K562 (cell line): ENCODE results near the gene ACTR5. TPM values are rescaled to one million over a fixed set of nuclear protein-coding genes. Genes with fewer than 3 reads are reported as not detected.
A peak's percentile ranks its signal among the peaks of the same experiment; 100 is the strongest.

Experiments used
- ATAC-seq: fragments of 200-7000 bp; cut with Tn5 transposase; 3 replicates; pipeline ENCODE4 v1.9.1; 2020; ENCODE audit warnings: moderate library complexity
- BruUV-seq: library from RNA; stranded (reverse); fragments of 400-500 nt; replicated peaks from 2 replicates; lab custom pipeline; 2021; lab: Mats Ljungman, UMichigan
- CTCF ChIA-PET: fragments of 300-600 bp; formaldehyde crosslinking; extraction: SDS; loops from one replicate; lab custom pipeline; 2021; ENCODE audit warnings: low intra/inter-chr PET ratio; lab: Yijun Ruan, JAX
- POLR2A ChIA-PET: fragments of 300-600, 350-650 bp; sonication (Branson Sonifier 250); formaldehyde crosslinking; extraction: SDS; loops from one replicate; lab custom pipeline; 2021; ENCODE audit warnings: antibody characterized with exemption, inconsistent platforms; lab: Yijun Ruan, JAX
- DNase-seq, 4 experiments: peaks; one replicate each; pipeline versions ENCODE4 v3.0.0 to v3.0.0-alpha.2; 2011 to 2018; ENCODE audit warnings: low spot score in 3 of 4, mixed read lengths in 3 of 4; ENCODE audit errors: extremely low read depth in 1 of 4
- FAIRE-seq: peaks from 2 replicates; lab custom pipeline; 2011; peaks lifted over from hg19 to GRCh38; lab: Jason Lieb, UNC
- H2AFZ ChIP-seq: 2 replicates; pipeline ENCODE4 v1.6.0; 2011; ENCODE audit warnings: low read depth, low read length, control low read depth, inconsistent platforms
- H3K27ac ChIP-seq: fragments of 200-600 bp; 3 replicates; pipeline ENCODE4 v1.8.0; 2011; ENCODE audit warnings: low read depth, mild to moderate bottlenecking, control low read depth, inconsistent platforms, low read length, moderate library complexity, mixed read lengths; ENCODE audit errors: extremely low read depth
- H3K27me3 ChIP-seq, 2 experiments: fragments of 300-600 bp in 1 of 2; 2 replicates in 1 of 2; 3 replicates in 1 of 2; pipeline versions ENCODE4 v1.6.0 to v1.8.0; 2011; ENCODE audit warnings: inconsistent platforms in 2 of 2, low read length in 2 of 2, mild to moderate bottlenecking in 1 of 2, mixed read lengths in 1 of 2, moderate library complexity in 1 of 2; ENCODE audit not compliant: control insufficient read depth in 2 of 2, insufficient read depth in 2 of 2
- H3K36me3 ChIP-seq: fragments of 300-600 bp; 3 replicates; pipeline ENCODE4 v1.8.0; 2011; ENCODE audit warnings: mild to moderate bottlenecking, low read length, inconsistent platforms; ENCODE audit not compliant: control insufficient read depth, insufficient read depth
- H3K4me1 ChIP-seq, 2 experiments: fragments of 200-600 bp in 1 of 2; replicated peaks in 1 of 2; 2 replicates in 1 of 2; 3 replicates in 1 of 2; pipeline versions ENCODE4 v1.5.1 to v1.8.0; 2011; ENCODE audit warnings: inconsistent platforms in 2 of 2, low read length in 2 of 2, mild to moderate bottlenecking in 1 of 2, mixed read lengths in 1 of 2, moderate library complexity in 1 of 2; ENCODE audit not compliant: control insufficient read depth in 2 of 2, insufficient read depth in 2 of 2
- H3K4me2 ChIP-seq: 2 replicates; pipeline ENCODE4 v1.6.1; 2011; ENCODE audit warnings: low read length, control low read depth, inconsistent platforms, mixed read lengths; ENCODE audit not compliant: insufficient read depth
- H3K4me3 ChIP-seq: fragments of 200-600 bp; sonication (generic), shearing (Covaris generic); 2 replicates; pipeline ENCODE4 v1.5.1; 2016; ENCODE audit warnings: control low read depth, inconsistent platforms
- H3K79me2 ChIP-seq: fragments of 200-600 bp; 3 replicates; pipeline ENCODE4 v1.8.0; 2011; ENCODE audit warnings: low read length, inconsistent platforms; ENCODE audit not compliant: control insufficient read depth, insufficient read depth
- H3K9ac ChIP-seq, 2 experiments: 2 replicates each; pipeline versions ENCODE4 v1.6.0 to v1.6.1; 2011; ENCODE audit warnings: low read depth in 2 of 2, low read length in 2 of 2, control low read depth in 1 of 2, inconsistent platforms in 1 of 2, mild to moderate bottlenecking in 1 of 2, mixed read lengths in 1 of 2; ENCODE audit not compliant: insufficient read depth in 1 of 2
- H3K9me1 ChIP-seq: one replicate; pipeline ENCODE4 v1.6.0; 2011; ENCODE audit warnings: inconsistent platforms, mild to moderate bottlenecking, low read length, moderate library complexity; ENCODE audit not compliant: control insufficient read depth, insufficient read depth
- H3K9me3 ChIP-seq: replicated peaks from 2 replicates; pipeline ENCODE4 v1.5.1; 2011; ENCODE audit warnings: low read depth, low read length, inconsistent platforms; ENCODE audit not compliant: control insufficient read depth, insufficient read depth
- H4K20me1 ChIP-seq: replicated peaks from 2 replicates; pipeline ENCODE4 v1.6.1; 2011; ENCODE audit warnings: low read length, inconsistent platforms, mixed read lengths; ENCODE audit not compliant: control insufficient read depth, insufficient read depth
- CCAR2 ChIP-seq: fragments of 200-400 bp; formaldehyde crosslinking; IDR thresholded peaks from 2 replicates; pipeline ENCODE4 v1.6.1; 2017; ENCODE audit warnings: mild to moderate bottlenecking, low read depth, low read length
- EWSR1 ChIP-seq: fragments of 450-650 bp; IDR thresholded peaks from 2 replicates; pipeline ENCODE4 v1.6.1; 2018; ENCODE audit warnings: borderline replicate concordance, mild to moderate bottlenecking, low read depth, moderate library complexity; ENCODE audit not compliant: partially characterized antibody
- KDM2B ChIP-seq: fragments of 250-450 bp; sonication (Bioruptor Pico); IDR thresholded peaks from 2 replicates; pipeline ENCODE4 v1.8.0; 2021; ENCODE audit warnings: mild to moderate bottlenecking, moderate library complexity
- MAZ ChIP-seq, 2 experiments: fragments of 450-650 bp in 1 of 2; sonication (generic) in 1 of 2; formaldehyde crosslinking; IDR thresholded peaks in 1 of 2; conservative IDR thresholded peaks in 1 of 2; 2 replicates each; pipeline versions ENCODE4 v1.4.0 to v1.5.0; 2020; ENCODE audit warnings: mild to moderate bottlenecking in 1 of 2, missing genetic modification reagents in 1 of 2
- MTA3 ChIP-seq: fragments of 450-650 bp; formaldehyde crosslinking; IDR thresholded peaks from 2 replicates; pipeline ENCODE4 v1.6.1; 2017; ENCODE audit warnings: mild to moderate bottlenecking, borderline replicate concordance
- MXI1 ChIP-seq: IDR thresholded peaks from 2 replicates; pipeline ENCODE4 v1.6.1; 2011; ENCODE audit warnings: low read depth, mild to moderate bottlenecking, improper control_type of control experiment, low read length
- NCOR1 ChIP-seq: fragments of 450-650 bp; IDR thresholded peaks from 2 replicates; pipeline ENCODE4 v1.6.1; 2016; ENCODE audit warnings: mild to moderate bottlenecking, moderate library complexity
- NR2C1 ChIP-seq, 2 experiments: fragments of 450-650 bp; IDR thresholded peaks; 2 replicates each; pipeline ENCODE4 v1.6.1; 2017; ENCODE audit warnings: mild to moderate bottlenecking in 2 of 2, antibody characterized with exemption in 1 of 2, inconsistent platforms in 1 of 2, missing compliant biosample characterization in 1 of 2, missing genetic modification characterization in 1 of 2
- NRF1 ChIP-seq, 2 experiments: fragments of 450-650 bp; IDR thresholded peaks in 1 of 2; conservative IDR thresholded peaks in 1 of 2; 2 replicates each; pipeline ENCODE4 v1.6.1; 2014; ENCODE audit warnings: mild to moderate bottlenecking in 2 of 2
- POLR2AphosphoS5 ChIP-seq: IDR thresholded peaks from 2 replicates; pipeline ENCODE4 v1.6.1; 2011; ENCODE audit warnings: mild to moderate bottlenecking, low read depth, low read length, moderate library complexity; ENCODE audit not compliant: control insufficient read depth, insufficient read depth
- SRSF9 ChIP-seq: fragments of 200-400 bp; formaldehyde crosslinking; IDR thresholded peaks from 2 replicates; pipeline ENCODE4 v1.6.1; 2017; ENCODE audit warnings: low read depth, low read length, borderline replicate concordance
- TAF7 ChIP-seq: fragments of 450-650 bp; IDR thresholded peaks from 2 replicates; pipeline ENCODE4 v1.6.1; 2016; ENCODE audit warnings: missing genetic modification characterization, missing compliant biosample characterization
- TAF9B ChIP-seq: fragments of 450-650 bp; IDR thresholded peaks from 2 replicates; pipeline ENCODE4 v1.6.1; 2018; ENCODE audit warnings: mild to moderate bottlenecking; ENCODE audit not compliant: partially characterized antibody
- TAL1 ChIP-seq: fragments of 450-650 bp; IDR thresholded peaks from 2 replicates; pipeline ENCODE4 v1.6.1; 2016; ENCODE audit warnings: mild to moderate bottlenecking
- TCFL5 ChIP-seq: fragments of 250-450 bp; sonication (Bioruptor Pico); conservative IDR thresholded peaks from 2 replicates; pipeline ENCODE4 v1.6.1; 2021; ENCODE audit warnings: mild to moderate bottlenecking, moderate library complexity, matching md5 sums
- U2AF2 ChIP-seq: fragments of 200-400 bp; formaldehyde crosslinking; optimal IDR thresholded peaks from 2 replicates; pipeline ENCODE3; 2017; ENCODE audit warnings: low read depth, mild to moderate bottlenecking, low read length
- WGBS: fragments of 100-300 bp; shearing (Covaris generic); methylation state at CpG from one replicate; pipeline ENCODE4 v1.1.6; 2016; ENCODE audit warnings: low coverage, mixed read lengths; ENCODE audit not compliant: insufficient coverage; ENCODE audit errors: missing lambda C conversion rate; 5-methylcytosine and 5-hydroxymethylcytosine counted together
- in situ Hi-C: fragments of 300-500 bp; cut with MboI; formaldehyde crosslinking; loops from 4 replicates; pipeline ENCODE4 v1.15.0; 2018; ENCODE audit warnings: inconsistent platforms, mixed read lengths
- intact Hi-C: fragments of 100-400 bp; cut with micrococcal nuclease; formaldehyde crosslinking; loops from 2 replicates; pipeline ENCODE4 v1.14.2; 2022
- polyA plus RNA-seq, 8 experiments: library from polyadenylated mRNA; depleted of rRNA in 4 of 8; stranded (reverse) in 5 of 8; unstranded in 3 of 8; fragments of >200 nt; fragmentation: Nextera tagmentation in 2 of 8; fragmentation: Illumina TruSeq in 1 of 8; extraction: Ambion mirVana in 2 of 8; extraction: Trizol in 1 of 8; gene quantifications; 2 replicates each; pipeline versions ENCODE4 v1.2.1 to v1.2.3, GENCODE V29; 2011 to 2014; ENCODE audit warnings: inconsistent platforms in 1 of 8, missing spikeins in 1 of 8
- total RNA-seq, 7 experiments: library from RNA; depleted of rRNA in 6 of 7; stranded (reverse); fragments of >200 nt in 6 of 7; fragmentation: Illumina TruSeq in 2 of 7; extraction: Trizol in 2 of 7; gene quantifications; 2 replicates each; pipeline versions ENCODE4 v1.2.1 to v1.2.3, GENCODE V29; 2011 to 2021; ENCODE audit warnings: low replicate concordance in 1 of 7
- TF ChIP-seq, protein P1 (sequence below): fragments of 250-450 bp; sonication (Bioruptor Pico); IDR thresholded peaks from 2 replicates; pipeline ENCODE4 v1.5.0; 2021

The ACTR5 gene
- total and polyA plus RNA-seq, 9 of the 15 experiments (the other 6 are each of a cell fraction or from before 2014, with no cell fraction given) = 0.93 to 18.8 (median 12.9) TPM

DNA sequence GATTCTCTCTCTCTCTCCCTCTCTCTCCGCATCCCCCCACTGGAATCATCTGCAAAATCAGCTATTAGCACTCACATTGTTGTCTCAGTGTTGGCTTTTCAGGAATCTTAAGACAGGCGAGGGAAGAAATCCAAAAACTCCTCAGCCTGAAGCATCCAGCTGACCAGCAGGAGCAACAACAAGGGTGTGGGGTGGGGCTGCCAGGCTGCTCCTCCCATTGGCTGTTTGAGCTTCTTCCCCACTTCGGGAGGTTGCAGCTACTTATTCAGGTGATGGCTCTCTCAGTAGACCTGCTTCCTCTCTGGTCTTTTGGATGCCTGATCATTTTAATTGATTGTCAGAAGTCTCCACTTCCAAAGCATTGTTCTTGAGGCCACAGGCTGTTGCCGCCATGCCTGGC lies 48.1 kb upstream of the ACTR5 start:
- intact Hi-C loops = no loop called here
- Histone ChIP-seq H3K27me3 (peaks cover 57 to 84% of the 10 kb centered on the region in 2 experiments), H3K79me2 (no peaks in the 10 kb centered on the region), H3K4me2 (no peak overlapping the region), H3K9ac (no peak overlapping the region), H3K9me3 (no peaks in the 10 kb centered on the region), H3K4me1 (no peaks in the 10 kb centered on the region), H3K36me3 (no peaks in the 10 kb centered on the region), H4K20me1 (peaks cover 10% of the 10 kb centered on the region; the same call in 1 of the 2 replicates), H3K9me1 (peaks cover 2% of the 10 kb centered on the region), H2AFZ (no peak overlapping the region), H3K27ac (no peak overlapping the region), H3K4me3 (no peak overlapping the region)
- FAIRE-seq (no peak), ATAC-seq (no peak), DNase-seq (peak in 2 of 4 experiments; percentile 40)
- in situ Hi-C loops = no loop called here
- ChIA-PET POLR2A (no interaction called here), CTCF (no interaction called here)
- TF ChIP-seq TCFL5 (no peak), TAF7 (no peak), MTA3 (no peak), NCOR1 (no peak), MXI1 (no peak), U2AF2 (no peak), NRF1 (conservative IDR thresholded peaks at IDR 0.05 in 1 of 2, IDR thresholded peaks at IDR 0.05 in 1 of 2) (no peak), TAL1 (no peak), EWSR1 (no peak), POLR2AphosphoS5 (no peak), KDM2B (CRISPR knock-in tag) (no peak), NR2C1 (IDR thresholded peaks at IDR 0.05) (no peak), NR2C1 (tag; IDR thresholded peaks at IDR 0.05) (no peak), CCAR2 (no peak), SRSF9 (no peak), TAF9B (no peak), MAZ (CRISPR knock-in tag; conservative IDR thresholded peaks at IDR 0.05 in 1 of 2, IDR thresholded peaks at IDR 0.05 in 1 of 2) (no peak)
- TF ChIP-seq, protein P1, sequence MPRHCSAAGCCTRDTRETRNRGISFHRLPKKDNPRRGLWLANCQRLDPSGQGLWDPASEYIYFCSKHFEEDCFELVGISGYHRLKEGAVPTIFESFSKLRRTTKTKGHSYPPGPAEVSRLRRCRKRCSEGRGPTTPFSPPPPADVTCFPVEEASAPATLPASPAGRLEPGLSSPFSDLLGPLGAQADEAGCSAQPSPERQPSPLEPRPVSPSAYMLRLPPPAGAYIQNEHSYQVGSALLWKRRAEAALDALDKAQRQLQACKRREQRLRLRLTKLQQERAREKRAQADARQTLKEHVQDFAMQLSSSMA (CRISPR knock-in tag) = no peak
- WGBS = 0% methylated on average over 4 of the region's 4 CpGs
- BruUV-seq = no TSS peak
